GM21381 (cell line): ENCODE measurements around the gene CLCC1.
"Not testable (repeated sequence)": the region's sequence is repeated elsewhere in the genome, so short reads cannot be mapped to it uniquely, and the experiment has no call there.

Experiments
- ATAC-seq: cut with Tn5 transposase; IDR thresholded peaks from one replicate; pipeline ENCODE4 v1.9.1; 2021; ENCODE audit warnings: mild to moderate bottlenecking, moderate library complexity; ENCODE audit not compliant: unreplicated experiment

CLCC1 gene

GRCh38 chr1:108963052-108963686 lies at the start of gene CLCC1:
Gene CLCC1 (minus strand): TSS chr1:108963484. CDS start chr1:108950437, 13,047 bp downstream.
- ATAC-seq: peak; percentile 88

- ATAC-seq: no peak
Observed at GRCh38 chr1:109011335-109011734, 48.1 kb upstream of the CLCC1 start.

- ATAC-seq: not testable (repeated sequence)
Observed at GRCh38 chr1:108996622-108997021, 33.3 kb upstream of the CLCC1 start.

GRCh38 chr1:108983114-108983513 lies 19.8 kb upstream of the CLCC1 start:
- no peak for ATAC-seq

- no peak for ATAC-seq
Observed at GRCh38 chr1:108976658-108977057, 13.4 kb upstream of the CLCC1 start.

GRCh38 chr1:108972951-108973350 lies 9.7 kb upstream of the CLCC1 start:
- ATAC-seq: no peak

- no peak for ATAC-seq
Observed at GRCh38 chr1:108969346-108969745, 6.1 kb upstream of the CLCC1 start.

- ATAC-seq: no peak
Observed at GRCh38 chr1:108962681-108963051, 618 bp downstream of the CLCC1 start.

- ATAC-seq: no peak
Observed at GRCh38 chr1:108961752-108962486, 1.4 kb downstream of the CLCC1 start.

- peak; percentile 36 for ATAC-seq
Observed at GRCh38 chr1:108961198-108961597, 2.1 kb downstream of the CLCC1 start.

- no peak for ATAC-seq
Observed at GRCh38 chr1:108960719-108961118, 2.6 kb downstream of the CLCC1 start.

- no peak for ATAC-seq
Observed at GRCh38 chr1:108957888-108958287, 5.4 kb downstream of the CLCC1 start.

GRCh38 chr1:108955881-108956280 lies 7.4 kb downstream of the CLCC1 start:
- no peak for ATAC-seq

- no peak for ATAC-seq
Observed at GRCh38 chr1:108955111-108955510, 8.2 kb downstream of the CLCC1 start.

GRCh38 chr1:108953452-108953851 lies 9.8 kb downstream of the CLCC1 start:
- ATAC-seq: no peak

- no peak for ATAC-seq
Observed at GRCh38 chr1:108951242-108951641, 12.0 kb downstream of the CLCC1 start.

- no peak for ATAC-seq
Observed at GRCh38 chr1:108949044-108949443, 14.2 kb downstream of the CLCC1 start.

GRCh38 chr1:108947871-108948525 lies 15.3 kb downstream of the CLCC1 start:
- ATAC-seq: no peak

- no peak for ATAC-seq
Observed at GRCh38 chr1:108936170-108936569, 27.1 kb downstream of the CLCC1 start.

- ATAC-seq: no peak
Observed at GRCh38 chr1:108933944-108934343, 29.3 kb downstream of the CLCC1 start.

- ATAC-seq: not testable (repeated sequence)
Observed at GRCh38 chr1:108927565-108927964, 35.7 kb downstream of the CLCC1 start.

- no peak for ATAC-seq
Observed at GRCh38 chr1:108925920-108926319, 37.4 kb downstream of the CLCC1 start.
